Effector memory CD4-positive, alpha-beta T cell (primary cell): Measurements from ENCODE around the gene TRIB2.
A peak's percentile ranks its signal among the peaks of the same experiment; 100 is the strongest.

Experiments
- DNase-seq, 3 donors: peaks; one replicate each; pipeline ENCODE4 v3.0.0-alpha.2; 2020
- H3K27ac ChIP-seq: 2 replicates; pipeline ENCODE4 v1.7.0; 2013; ENCODE audit warnings: mild to moderate bottlenecking, low read length, moderate library complexity; ENCODE audit not compliant: insufficient read depth, poor library complexity, severe bottlenecking
- H3K27me3 ChIP-seq: replicated peaks from 2 replicates; pipeline ENCODE4 v1.7.0; 2013; ENCODE audit warnings: mild to moderate bottlenecking, low read length; ENCODE audit not compliant: insufficient read depth, control insufficient read depth, poor library complexity, severe bottlenecking
- H3K36me3 ChIP-seq: 2 replicates; pipeline ENCODE4 v1.7.0; 2013; ENCODE audit warnings: mild to moderate bottlenecking, low read length, moderate library complexity; ENCODE audit not compliant: control insufficient read depth, insufficient read depth
- H3K4me1 ChIP-seq: 2 replicates; pipeline ENCODE4 v1.7.0; 2013; ENCODE audit warnings: low read length, mild to moderate bottlenecking; ENCODE audit not compliant: control insufficient read depth, insufficient read depth, poor library complexity, severe bottlenecking
- H3K4me3 ChIP-seq: 2 replicates; pipeline ENCODE4 v1.7.0; 2013; ENCODE audit warnings: low read length, low read depth, mild to moderate bottlenecking; ENCODE audit not compliant: insufficient read depth, poor library complexity, severe bottlenecking
- H3K9me3 ChIP-seq: 2 replicates; pipeline ENCODE4 v1.7.0; 2013; ENCODE audit warnings: mild to moderate bottlenecking, low read length, moderate library complexity; ENCODE audit not compliant: control insufficient read depth

The TRIB2 gene

DNA sequence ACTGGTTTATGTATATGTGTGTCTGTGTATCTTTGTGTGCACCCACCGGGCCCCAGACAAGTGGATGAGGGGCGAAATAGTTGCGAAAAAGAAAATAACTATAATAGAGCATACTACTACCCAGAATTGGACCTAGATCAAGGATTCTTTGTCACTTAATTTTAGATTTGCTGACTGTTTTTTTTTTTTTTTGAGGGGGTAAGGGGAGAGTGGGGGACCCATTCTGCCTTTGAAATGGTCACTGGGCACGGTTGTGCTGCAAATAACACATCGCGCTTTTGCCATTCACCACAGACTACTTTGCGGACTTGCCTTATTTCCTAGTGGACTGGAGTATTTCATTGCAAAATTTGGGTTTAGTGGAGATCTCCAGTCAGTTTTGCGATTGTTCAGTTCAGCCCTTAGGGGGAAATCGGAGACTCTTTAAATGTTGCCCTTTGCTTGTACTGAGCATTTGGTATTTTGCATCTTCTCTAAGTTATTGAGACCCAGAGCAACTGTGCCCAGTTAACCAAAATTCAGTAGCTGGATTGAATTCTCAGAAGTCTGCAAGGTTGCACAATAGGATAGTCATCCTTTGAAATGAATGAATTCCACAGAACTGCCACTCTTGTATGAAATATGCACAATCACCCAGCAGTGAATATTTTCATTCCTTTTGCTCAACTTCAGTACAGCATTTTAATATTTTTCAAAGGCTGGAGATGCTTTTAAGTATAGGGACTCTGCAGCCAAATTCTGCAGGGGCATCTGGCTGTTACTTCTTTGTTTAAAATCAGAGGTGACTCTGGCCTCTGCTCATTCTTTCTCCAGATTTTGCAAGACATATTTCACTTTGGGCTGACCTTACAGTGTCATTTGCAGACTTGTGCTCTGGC lies 2.9 kb downstream of the TRIB2 start:
- Histone ChIP-seq H3K36me3 (peaks cover 17% of the 10 kb centered on the region), H3K27ac (peak overlapping the region; percentile 78), H3K9me3 (no peaks in the 10 kb centered on the region), H3K4me3 (peak overlapping the region; percentile 94), H3K27me3 (no peaks in the 10 kb centered on the region), H3K4me1 (peaks cover 35% of the 10 kb centered on the region)
- DNase-seq, result no peak

DNA sequence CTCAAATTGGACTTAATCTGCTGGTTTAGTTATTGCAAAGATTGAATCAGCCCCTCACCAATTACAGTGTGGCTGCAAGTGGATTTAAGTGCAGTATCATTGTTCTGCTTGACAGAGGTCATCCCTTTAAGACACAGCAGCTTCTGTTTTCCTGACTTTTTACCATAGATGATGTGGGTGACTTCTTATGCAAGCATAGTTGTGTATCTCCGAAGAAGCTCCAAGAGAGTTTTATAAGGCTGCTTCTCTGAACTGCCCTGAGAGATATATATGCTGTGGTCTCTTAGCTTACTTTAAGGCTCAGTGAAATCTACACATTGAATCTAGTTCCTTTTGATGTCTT lies 3.5 kb downstream of the TRIB2 start:
- no peaks in the 10 kb centered on the region for H3K27me3 ChIP-seq
- H3K9me3 ChIP-seq, result no peaks in the 10 kb centered on the region
- H3K27ac ChIP-seq, result no peak overlapping the region
- peaks cover 23% of the 10 kb centered on the region for H3K36me3 ChIP-seq
- no peak for DNase-seq
- peaks cover 29% of the 10 kb centered on the region for H3K4me1 ChIP-seq
- peak overlapping the region; percentile 94 for H3K4me3 ChIP-seq

DNA sequence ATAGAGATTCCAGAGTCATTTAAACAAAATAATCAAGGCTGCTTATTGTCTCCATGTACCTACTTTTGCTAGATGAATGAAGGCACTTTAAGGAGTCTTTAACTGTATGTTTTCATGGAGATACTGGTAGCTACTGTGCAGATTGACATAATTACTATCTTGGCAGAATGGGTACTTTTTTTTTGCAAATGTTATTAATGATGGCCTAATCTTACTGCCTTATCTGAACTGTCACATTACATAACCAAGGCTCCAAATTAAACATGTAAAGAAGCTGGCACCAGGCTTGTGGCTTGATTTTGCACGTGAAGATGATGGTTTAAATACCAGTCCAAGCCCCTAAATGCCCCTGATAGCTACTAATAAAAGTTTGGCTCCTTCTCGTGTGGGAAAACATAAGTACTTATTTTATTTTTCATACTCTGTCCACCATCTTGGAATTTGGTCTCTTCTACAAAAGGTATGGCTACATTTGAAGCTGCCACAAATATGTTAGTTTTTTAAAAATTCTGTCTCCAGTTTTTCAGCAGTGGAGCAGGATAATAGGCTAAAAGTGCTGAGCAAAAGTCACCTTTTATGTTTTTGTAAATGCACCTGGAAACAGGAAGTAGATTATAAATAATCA lies 4.1 kb downstream of the TRIB2 start:
- no peak overlapping the region for H3K27ac ChIP-seq
- H3K36me3 ChIP-seq, result peaks cover 29% of the 10 kb centered on the region
- no peak for DNase-seq
- H3K4me1 ChIP-seq, result peaks cover 23% of the 10 kb centered on the region
- no peaks in the 10 kb centered on the region for H3K9me3 ChIP-seq
- peak overlapping the region; percentile 94 for H3K4me3 ChIP-seq
- H3K27me3 ChIP-seq, result no peaks in the 10 kb centered on the region

DNA sequence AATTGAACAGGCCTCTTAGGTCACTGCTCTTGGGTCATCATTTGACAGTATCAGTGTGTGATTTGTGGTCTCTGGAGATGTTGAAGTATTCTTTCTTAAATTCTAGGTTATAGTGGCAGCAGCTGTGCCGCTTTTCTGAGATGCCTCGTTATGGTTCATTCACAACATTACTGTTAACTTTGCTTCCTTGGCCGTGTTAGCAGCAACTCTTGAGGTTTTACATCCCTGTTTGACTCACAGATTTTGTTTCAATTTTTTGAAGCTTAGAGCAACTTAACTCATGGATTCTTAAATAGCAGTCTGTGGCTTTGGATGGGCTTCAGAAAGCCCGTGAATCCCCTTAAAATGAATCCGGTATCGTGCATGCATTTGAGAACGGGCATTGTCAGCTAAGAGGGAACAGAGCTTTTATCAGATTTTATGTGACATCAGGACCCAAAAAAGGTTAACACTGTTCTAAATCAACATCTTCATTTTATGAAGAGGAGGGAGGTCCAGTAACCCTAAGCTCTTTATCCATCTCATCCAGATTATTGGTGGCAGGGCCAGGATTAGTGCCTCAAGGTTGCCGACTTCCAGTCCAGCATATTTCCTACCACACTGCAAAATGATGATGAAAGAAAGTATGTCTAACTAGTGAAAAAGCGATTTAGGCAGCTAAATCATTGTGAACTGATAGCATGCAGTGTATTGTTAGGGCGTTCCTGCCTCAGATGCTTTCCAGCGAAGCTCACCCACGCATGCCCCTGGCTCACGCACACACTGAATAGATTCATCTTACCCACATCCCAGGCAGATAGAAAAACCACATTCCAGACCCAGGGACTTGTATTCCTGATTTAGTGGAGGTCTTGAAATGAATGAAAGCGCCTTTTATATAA lies 5.1 kb downstream of the TRIB2 start:
- peak overlapping the region; percentile 94 for H3K4me3 ChIP-seq
- peaks cover 24% of the 10 kb centered on the region for H3K4me1 ChIP-seq
- peaks cover 38% of the 10 kb centered on the region for H3K36me3 ChIP-seq
- H3K27me3 ChIP-seq, result no peaks in the 10 kb centered on the region
- peak overlapping the region; percentile 49 for H3K27ac ChIP-seq
- no peaks in the 10 kb centered on the region for H3K9me3 ChIP-seq
- DNase-seq, result no peak

DNA sequence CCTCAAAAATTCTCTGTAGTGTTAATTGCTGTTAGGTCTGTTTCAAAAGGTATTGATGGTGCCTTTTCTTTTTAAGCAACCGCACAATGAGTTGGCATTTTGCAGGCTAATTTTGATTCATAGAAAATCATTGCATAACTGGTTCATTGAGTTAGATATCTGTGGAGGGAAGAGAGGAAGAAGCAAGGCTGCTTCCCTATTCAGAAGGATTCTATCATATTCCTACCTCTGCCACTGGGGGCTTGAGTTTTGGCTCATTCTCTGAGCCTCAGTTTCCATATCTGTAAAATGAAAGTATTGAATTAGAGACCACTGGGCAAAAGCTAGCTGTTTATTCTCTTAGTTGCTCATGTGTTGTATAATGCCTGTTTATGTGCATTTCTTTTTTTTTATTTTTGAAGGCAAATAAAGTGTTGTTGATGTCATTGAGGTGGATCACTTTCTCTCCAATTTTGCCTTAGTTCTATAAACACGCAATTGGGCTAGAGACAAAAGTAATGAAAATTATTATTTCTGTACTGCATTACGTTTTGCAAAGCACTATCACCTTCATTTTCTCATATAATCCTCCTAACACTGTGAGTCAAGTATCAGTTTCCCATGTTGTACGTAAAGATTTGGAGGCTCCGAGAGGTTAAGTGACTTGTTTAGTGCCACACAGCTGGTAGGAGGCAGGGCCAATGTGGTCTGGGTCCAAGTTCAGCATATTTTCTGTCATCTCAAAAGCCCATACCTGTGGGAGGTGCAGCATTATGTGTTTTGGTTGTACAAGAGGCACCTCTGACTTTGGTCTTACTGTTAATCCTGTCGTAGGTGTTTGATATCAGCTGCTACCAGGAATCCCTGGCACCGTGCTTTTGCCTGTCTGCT lies 5.9 kb downstream of the TRIB2 start:
- no peak for DNase-seq
- Histone ChIP-seq H3K4me3 (peak overlapping the region; percentile 94), H3K9me3 (no peaks in the 10 kb centered on the region), H3K27me3 (no peaks in the 10 kb centered on the region), H3K4me1 (peaks cover 33% of the 10 kb centered on the region), H3K36me3 (peaks cover 42% of the 10 kb centered on the region), H3K27ac (no peak overlapping the region)

DNA sequence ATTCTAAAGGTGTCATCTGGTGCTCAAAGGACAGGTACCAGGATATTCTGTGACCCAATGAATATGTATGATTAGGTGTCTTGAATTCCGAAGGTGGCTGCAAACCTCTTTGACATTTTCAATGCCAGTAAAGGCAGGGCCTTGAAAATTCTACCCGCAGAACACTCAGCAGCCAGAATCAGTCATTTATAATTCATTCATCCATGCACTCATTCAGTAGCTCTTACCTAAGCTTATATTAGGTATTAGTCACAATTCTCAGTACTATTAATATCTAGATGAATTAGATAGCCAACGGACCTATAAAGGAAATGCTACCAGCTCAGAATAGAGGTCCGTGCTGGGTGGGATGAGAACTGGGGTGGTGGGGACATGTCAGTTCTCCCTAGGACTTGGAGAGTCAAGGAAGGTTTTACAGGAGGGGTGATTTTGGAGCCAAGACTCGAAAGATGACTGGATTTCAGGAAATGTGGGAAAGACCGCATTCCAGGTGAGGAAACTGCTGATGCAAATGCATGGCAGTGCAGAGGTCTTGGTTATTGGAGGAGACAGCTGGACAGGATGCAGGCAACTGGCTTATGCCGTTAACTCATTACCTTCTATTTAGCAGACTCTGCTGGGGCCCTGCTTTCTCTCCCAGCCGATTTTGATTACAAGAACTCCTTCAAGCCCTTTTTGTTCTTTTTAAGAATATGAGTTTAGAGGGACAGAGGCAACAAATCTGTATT lies 7.2 kb downstream of the TRIB2 start:
- H3K27ac ChIP-seq, result no peak overlapping the region
- H3K27me3 ChIP-seq, result no peaks in the 10 kb centered on the region
- H3K4me1 ChIP-seq, result peaks cover 45% of the 10 kb centered on the region
- no peak overlapping the region for H3K4me3 ChIP-seq
- no peak for DNase-seq
- no peaks in the 10 kb centered on the region for H3K9me3 ChIP-seq
- peaks cover 42% of the 10 kb centered on the region for H3K36me3 ChIP-seq

DNA sequence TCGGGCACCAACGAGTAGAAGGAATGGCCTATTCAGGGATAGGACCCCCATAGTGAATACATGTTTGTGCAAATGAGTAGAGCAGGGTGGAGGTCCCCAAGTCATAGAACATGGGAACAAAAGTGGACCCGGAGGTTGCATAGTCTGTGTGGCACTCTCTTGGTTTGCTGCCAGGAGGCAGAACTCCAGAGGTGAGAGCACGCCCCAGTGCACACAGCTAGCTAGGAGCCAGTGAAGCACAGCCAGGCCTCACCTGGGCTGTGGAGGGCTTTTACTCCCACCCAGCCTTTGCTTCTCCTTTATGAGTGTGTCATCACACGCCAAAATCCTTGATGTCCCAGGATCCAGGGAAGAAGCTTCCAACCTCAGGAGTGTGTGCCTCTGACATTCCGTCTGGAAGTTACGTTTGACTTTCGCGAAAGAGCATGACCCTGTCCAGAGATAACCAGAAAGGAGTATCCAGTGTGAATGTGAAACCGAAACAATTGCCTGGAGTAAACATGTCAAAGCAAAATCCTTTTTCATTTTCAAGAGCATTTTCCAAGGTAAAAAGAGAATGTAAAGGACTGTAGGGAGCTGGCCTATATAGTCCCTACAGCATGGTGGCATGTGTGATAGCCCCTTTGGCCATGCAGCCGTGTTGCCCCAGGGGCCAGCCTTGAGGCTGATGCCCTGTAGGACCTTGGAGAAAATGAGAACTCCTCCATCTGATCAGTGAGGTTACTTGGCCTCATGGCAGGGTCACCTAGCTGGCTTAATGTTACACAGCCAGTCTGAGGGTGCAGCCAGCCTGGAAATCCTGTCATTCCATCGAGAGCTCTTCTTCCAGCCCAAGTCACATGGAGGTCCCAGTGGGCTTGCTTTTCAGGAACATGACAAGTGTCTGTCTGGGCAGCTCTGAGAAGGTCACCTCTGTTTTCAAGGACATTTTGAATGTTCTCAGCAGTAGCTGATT lies 8.8 kb downstream of the TRIB2 start:
- Histone ChIP-seq H3K9me3 (no peaks in the 10 kb centered on the region), H3K4me1 (peaks cover 49% of the 10 kb centered on the region), H3K27me3 (no peaks in the 10 kb centered on the region), H3K36me3 (peaks cover 50% of the 10 kb centered on the region), H3K27ac (no peak overlapping the region), H3K4me3 (no peak overlapping the region)
- no peak for DNase-seq

DNA sequence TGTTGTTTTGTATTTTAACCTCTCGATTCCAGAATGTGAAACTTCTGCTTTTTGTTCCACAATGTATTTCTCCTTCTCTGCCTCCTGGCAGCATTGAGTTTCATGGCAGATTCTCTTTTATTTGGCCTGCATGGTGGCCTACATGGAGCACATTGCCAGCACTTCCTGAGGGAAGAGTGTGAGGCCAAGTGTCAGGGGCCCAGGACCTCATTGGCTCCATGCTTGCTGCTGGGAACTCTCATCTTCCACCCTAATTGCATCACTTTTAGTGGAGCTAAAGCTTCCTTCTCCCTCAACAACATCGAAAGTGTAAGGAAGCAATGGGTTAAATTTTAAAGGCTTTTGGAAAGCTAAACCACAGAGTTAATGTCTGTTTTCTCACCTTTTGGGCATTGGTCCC lies 9.5 kb downstream of the TRIB2 start:
- no peak overlapping the region for H3K27ac ChIP-seq

More for the DNA sequence above, 9.5 kb downstream of the TRIB2 start:
- H3K4me1 ChIP-seq, result peaks cover 45% of the 10 kb centered on the region
- H3K36me3 ChIP-seq, result peaks cover 56% of the 10 kb centered on the region
- no peak for DNase-seq
- no peaks in the 10 kb centered on the region for H3K27me3 ChIP-seq
- H3K4me3 ChIP-seq, result no peak overlapping the region
- H3K9me3 ChIP-seq, result no peaks in the 10 kb centered on the region
